Measurements from ENCODE around the gene ARHGEF19.

DNA sequence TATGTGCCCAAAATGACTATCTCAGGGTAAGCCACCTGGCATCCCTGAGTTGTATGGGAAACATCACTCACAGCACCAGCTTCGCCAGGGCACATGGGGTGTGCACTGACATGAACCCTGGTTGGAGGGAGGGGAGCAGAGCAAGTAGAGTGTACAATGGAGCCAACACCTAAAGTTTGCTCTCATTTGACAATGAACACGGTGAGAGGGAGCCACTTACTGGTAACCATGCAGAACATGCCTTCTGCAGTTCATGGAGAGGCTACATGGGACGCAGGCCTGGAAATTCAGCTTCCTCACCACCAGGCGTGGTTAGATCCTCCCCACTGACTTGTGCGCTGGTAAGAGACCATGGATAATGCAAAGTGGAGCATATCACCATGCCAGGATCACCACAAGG lies 34.5 kb upstream of the ARHGEF19 start:
- TF ChIP-seq, protein P1, sequence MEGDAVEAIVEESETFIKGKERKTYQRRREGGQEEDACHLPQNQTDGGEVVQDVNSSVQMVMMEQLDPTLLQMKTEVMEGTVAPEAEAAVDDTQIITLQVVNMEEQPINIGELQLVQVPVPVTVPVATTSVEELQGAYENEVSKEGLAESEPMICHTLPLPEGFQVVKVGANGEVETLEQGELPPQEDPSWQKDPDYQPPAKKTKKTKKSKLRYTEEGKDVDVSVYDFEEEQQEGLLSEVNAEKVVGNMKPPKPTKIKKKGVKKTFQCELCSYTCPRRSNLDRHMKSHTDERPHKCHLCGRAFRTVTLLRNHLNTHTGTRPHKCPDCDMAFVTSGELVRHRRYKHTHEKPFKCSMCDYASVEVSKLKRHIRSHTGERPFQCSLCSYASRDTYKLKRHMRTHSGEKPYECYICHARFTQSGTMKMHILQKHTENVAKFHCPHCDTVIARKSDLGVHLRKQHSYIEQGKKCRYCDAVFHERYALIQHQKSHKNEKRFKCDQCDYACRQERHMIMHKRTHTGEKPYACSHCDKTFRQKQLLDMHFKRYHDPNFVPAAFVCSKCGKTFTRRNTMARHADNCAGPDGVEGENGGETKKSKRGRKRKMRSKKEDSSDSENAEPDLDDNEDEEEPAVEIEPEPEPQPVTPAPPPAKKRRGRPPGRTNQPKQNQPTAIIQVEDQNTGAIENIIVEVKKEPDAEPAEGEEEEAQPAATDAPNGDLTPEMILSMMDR (IDR thresholded peaks at IDR 0.05) = no peak
- no peak for TF ChIP-seq POLR2AphosphoS5 (IDR thresholded peaks at IDR 0.05)
- no peak for TF ChIP-seq EP300 (IDR thresholded peaks at IDR 0.05; ENCODE audit: low read depth)

Data from transverse colon (tissue), 4 donors.